Nasal cavity respiratory epithelium epithelial cell of viscerocranial mucosa (primary cell): ENCODE data around the gene RASGRF2. TPM values are rescaled to one million over a fixed set of nuclear protein-coding genes. Genes with fewer than 3 reads are reported as not detected.

ENCODE experiments used
- total RNA-seq: library from RNA; depleted of rRNA; stranded (reverse); fragments of >200 nt; gene quantifications from 2 replicates; pipeline ENCODE4 v1.2.3, GENCODE V29; 2014

RASGRF2 gene, protein sequence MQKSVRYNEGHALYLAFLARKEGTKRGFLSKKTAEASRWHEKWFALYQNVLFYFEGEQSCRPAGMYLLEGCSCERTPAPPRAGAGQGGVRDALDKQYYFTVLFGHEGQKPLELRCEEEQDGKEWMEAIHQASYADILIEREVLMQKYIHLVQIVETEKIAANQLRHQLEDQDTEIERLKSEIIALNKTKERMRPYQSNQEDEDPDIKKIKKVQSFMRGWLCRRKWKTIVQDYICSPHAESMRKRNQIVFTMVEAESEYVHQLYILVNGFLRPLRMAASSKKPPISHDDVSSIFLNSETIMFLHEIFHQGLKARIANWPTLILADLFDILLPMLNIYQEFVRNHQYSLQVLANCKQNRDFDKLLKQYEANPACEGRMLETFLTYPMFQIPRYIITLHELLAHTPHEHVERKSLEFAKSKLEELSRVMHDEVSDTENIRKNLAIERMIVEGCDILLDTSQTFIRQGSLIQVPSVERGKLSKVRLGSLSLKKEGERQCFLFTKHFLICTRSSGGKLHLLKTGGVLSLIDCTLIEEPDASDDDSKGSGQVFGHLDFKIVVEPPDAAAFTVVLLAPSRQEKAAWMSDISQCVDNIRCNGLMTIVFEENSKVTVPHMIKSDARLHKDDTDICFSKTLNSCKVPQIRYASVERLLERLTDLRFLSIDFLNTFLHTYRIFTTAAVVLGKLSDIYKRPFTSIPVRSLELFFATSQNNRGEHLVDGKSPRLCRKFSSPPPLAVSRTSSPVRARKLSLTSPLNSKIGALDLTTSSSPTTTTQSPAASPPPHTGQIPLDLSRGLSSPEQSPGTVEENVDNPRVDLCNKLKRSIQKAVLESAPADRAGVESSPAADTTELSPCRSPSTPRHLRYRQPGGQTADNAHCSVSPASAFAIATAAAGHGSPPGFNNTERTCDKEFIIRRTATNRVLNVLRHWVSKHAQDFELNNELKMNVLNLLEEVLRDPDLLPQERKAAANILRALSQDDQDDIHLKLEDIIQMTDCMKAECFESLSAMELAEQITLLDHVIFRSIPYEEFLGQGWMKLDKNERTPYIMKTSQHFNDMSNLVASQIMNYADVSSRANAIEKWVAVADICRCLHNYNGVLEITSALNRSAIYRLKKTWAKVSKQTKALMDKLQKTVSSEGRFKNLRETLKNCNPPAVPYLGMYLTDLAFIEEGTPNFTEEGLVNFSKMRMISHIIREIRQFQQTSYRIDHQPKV (N-terminal part only)
- 0.71 and 1.0 TPM in 2 replicates for total RNA-seq

DNA sequence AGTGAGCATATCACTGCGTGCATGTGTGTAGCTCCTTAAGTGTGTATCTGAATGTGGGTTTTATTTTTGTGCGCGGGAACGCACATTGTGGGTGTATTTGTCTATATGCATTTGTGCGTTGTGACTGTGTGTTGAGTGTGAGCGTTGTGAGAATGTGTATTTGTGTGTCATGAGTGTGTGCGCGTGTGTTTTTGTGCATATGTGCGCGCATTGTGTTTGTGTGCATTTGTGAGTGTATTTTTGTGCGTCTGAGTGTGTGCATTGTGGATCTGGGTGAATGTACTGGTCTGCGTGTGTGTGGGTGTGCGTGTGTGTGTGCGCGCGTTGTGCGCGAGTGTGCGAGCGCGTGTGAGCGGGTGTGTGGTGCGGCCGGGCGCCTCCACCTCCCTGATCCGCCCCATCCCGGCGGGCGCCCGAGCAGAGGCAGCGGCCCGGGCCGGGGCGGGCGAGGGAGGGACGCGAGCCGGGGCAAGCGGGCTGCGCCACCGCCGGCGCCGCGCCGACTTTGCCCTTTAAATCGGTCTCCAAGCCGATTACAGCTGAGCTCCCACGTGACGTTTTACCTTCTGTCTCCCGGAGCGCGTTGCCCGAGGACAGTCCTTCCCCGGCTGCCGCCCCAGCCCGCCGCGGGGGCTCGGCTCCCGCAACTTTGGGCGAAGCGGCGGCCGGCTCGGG lies at the start of gene RASGRF2:
RASGRF2 (plus strand) TSS at position 596 of the 675 bp plus-strand sequence. CDS start 376 bp downstream, outside the sequence.

DNA sequence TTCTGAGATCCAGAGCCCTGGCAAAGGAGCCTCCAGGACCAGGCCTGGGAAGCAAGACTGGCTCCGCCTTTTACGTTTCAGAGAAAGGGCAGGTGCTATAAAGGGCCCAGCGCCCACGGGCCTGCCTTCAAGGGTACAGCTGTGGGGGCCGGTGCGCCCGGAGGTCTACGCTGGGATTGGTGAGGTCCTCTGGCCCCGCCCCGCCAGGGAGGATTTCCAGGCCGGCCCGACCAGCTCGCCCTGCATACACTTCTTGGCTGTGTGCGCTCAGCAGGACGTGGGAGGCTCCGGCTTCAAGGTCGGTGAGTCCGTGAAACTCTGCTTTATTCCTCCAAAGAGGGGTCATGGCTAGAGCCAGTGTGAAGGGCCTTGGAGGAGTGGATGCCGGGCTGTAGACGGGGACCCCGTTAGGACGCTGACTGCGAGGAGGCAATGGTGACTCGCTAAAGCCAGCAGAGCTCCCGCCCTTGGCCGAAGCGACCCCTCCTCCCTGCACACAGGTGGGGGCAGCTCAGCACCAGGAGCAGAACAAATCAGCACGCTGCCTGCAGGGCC lies 273.0 kb downstream of the RASGRF2 start, which contains the start of gene CKMT2:
CKMT2 (plus strand) TSS at position 243 of the 555 bp plus-strand sequence. CDS start 17,811 bp downstream, outside the sequence.

